H1 (cell line): ENCODE results near the gene PGAP2. TPM values are rescaled to one million over a fixed set of nuclear protein-coding genes. Genes with fewer than 3 reads are reported as not detected.
"Not testable (repeated sequence)": the region's sequence is repeated elsewhere in the genome, so short reads cannot be mapped to it uniquely, and the experiment has no call there.

Source experiments
- CTCF ChIA-PET: fragments of 300-600 bp; sonication (Branson Sonifier 250); formaldehyde crosslinking; loops from one replicate; lab custom pipeline; 2021; ENCODE audit not compliant: partially characterized antibody; lab: Charles Lee
- POLR2A ChIA-PET: fragments of 300-600 bp; sonication (Branson Sonifier 250); formaldehyde crosslinking; loops from one replicate; lab custom pipeline; 2021; ENCODE audit warnings: inconsistent platforms; ENCODE audit not compliant: partially characterized antibody; lab: Charles Lee
- DNase-seq, 2 experiments: peaks; one replicate each; pipeline versions ENCODE4 v3.0.0 to v3.0.0-alpha.2; 2010 to 2022; ENCODE audit warnings: low spot score in 2 of 2, low read depth in 1 of 2, mixed read lengths in 1 of 2
- FAIRE-seq: peaks from 2 replicates; lab custom pipeline; 2011; peaks lifted over from hg19 to GRCh38; lab: Jason Lieb, UNC
- H2AFZ ChIP-seq: 2 replicates; pipeline ENCODE4 v1.8.1; 2012; ENCODE audit warnings: low read length, inconsistent platforms
- H2AK5ac ChIP-seq: 2 replicates; pipeline ENCODE4 v1.6.1; 2013; ENCODE audit warnings: low read depth, low read length
- H2BK120ac ChIP-seq: replicated peaks from 2 replicates; pipeline ENCODE3; 2013; ENCODE audit warnings: low read depth, low read length, inconsistent platforms
- H2BK12ac ChIP-seq: 2 replicates; pipeline ENCODE4 v1.6.1; 2013; ENCODE audit warnings: low read depth, low read length
- H2BK15ac ChIP-seq: 2 replicates; pipeline ENCODE4 v1.6.1; 2013; ENCODE audit warnings: low read length
- H2BK20ac ChIP-seq: 2 replicates; pipeline ENCODE4 v1.6.1; 2013; ENCODE audit warnings: low read length
- H2BK5ac ChIP-seq: 2 replicates; pipeline ENCODE4 v1.6.1; 2013; ENCODE audit warnings: low read depth, low read length
- H3K14ac ChIP-seq: 2 replicates; pipeline ENCODE4 v1.6.1; 2013; ENCODE audit warnings: inconsistent platforms; ENCODE audit not compliant: insufficient read length
- H3K18ac ChIP-seq: 2 replicates; pipeline ENCODE4 v1.6.1; 2013; ENCODE audit warnings: low read length; ENCODE audit errors: extremely low read depth
- H3K23ac ChIP-seq: 2 replicates; pipeline ENCODE4 v1.6.1; 2013; ENCODE audit warnings: inconsistent platforms; ENCODE audit not compliant: insufficient read length
- H3K23me2 ChIP-seq: 2 replicates; pipeline ENCODE4 v1.6.1; 2013; ENCODE audit warnings: low read depth, low read length
- H3K27ac ChIP-seq: 2 replicates; pipeline ENCODE4 v1.6.1; 2011; ENCODE audit warnings: low read depth, low read length, inconsistent platforms
- H3K27me3 ChIP-seq, 4 experiments: replicated peaks in 1 of 4; 1 replicate in 1 of 4; 2 replicates in 3 of 4; pipeline versions ENCODE4 v1.6.1 to v1.8.1; 2011 to 2013; ENCODE audit warnings: low read length in 3 of 4, mild to moderate bottlenecking in 3 of 4, inconsistent platforms in 2 of 4, mixed read lengths in 2 of 4, moderate library complexity in 1 of 4; ENCODE audit not compliant: control insufficient read depth in 3 of 4, insufficient read depth in 3 of 4; ENCODE audit errors: extremely low read depth in 1 of 4
- H3K36me3 ChIP-seq, 4 experiments: 2 replicates each; pipeline versions ENCODE4 v1.6.1 to v1.8.1; 2011 to 2013; ENCODE audit warnings: mild to moderate bottlenecking in 4 of 4, low read length in 3 of 4, moderate library complexity in 2 of 4, control low read depth in 1 of 4, inconsistent platforms in 1 of 4; ENCODE audit not compliant: insufficient read depth in 4 of 4, control insufficient read depth in 2 of 4
- H3K4ac ChIP-seq: replicated peaks from 2 replicates; pipeline ENCODE3; 2013; ENCODE audit warnings: low read length, low read depth, mixed read lengths, inconsistent platforms; ENCODE audit not compliant: insufficient read length
- H3K4me1 ChIP-seq, 4 experiments: replicated peaks in 1 of 4; 1 replicate in 1 of 4; 2 replicates in 3 of 4; pipeline versions ENCODE4 v1.6.1 to v1.8.1; 2011 to 2013; ENCODE audit warnings: low read length in 3 of 4, inconsistent platforms in 2 of 4, mixed read lengths in 1 of 4; ENCODE audit not compliant: insufficient read depth in 4 of 4, control insufficient read depth in 3 of 4
- H3K4me2 ChIP-seq, 2 experiments: 2 replicates each; pipeline versions ENCODE4 v1.6.1 to v1.8.1; 2011 to 2013; ENCODE audit warnings: low read depth in 2 of 2, low read length in 2 of 2, control low read depth in 1 of 2, inconsistent platforms in 1 of 2, mild to moderate bottlenecking in 1 of 2; ENCODE audit not compliant: insufficient read depth in 1 of 2
- H3K4me3 ChIP-seq, 4 experiments: fragments of 200-600, 300-600 bp in 1 of 4; sonication (generic), shearing (Covaris generic), sonication (Bioruptor Twin) in 1 of 4; 2 replicates each; pipeline versions ENCODE4 v1.5.1 to v1.8.1; 2011 to 2016; ENCODE audit warnings: low read length in 4 of 4, low read depth in 3 of 4, control low read depth in 2 of 4, inconsistent platforms in 2 of 4, mild to moderate bottlenecking in 2 of 4, mixed read lengths in 1 of 4, moderate library complexity in 1 of 4; ENCODE audit not compliant: insufficient read depth in 2 of 4; ENCODE audit errors: extremely low read depth in 1 of 4
- H3K56ac ChIP-seq: replicated peaks from 2 replicates; pipeline ENCODE3; 2013; ENCODE audit warnings: low read depth, mild to moderate bottlenecking, mixed read lengths, low read length, inconsistent platforms; ENCODE audit not compliant: insufficient read length
- H3K79me1 ChIP-seq: 2 replicates; pipeline ENCODE4 v1.6.1; 2013; ENCODE audit warnings: low read depth, low read length, control low read depth
- H3K79me2 ChIP-seq, 2 experiments: 2 replicates each; pipeline versions ENCODE4 v1.6.1 to v1.8.1; 2012 to 2013; ENCODE audit warnings: low read length in 2 of 2, mild to moderate bottlenecking in 2 of 2, inconsistent platforms in 1 of 2; ENCODE audit not compliant: insufficient read depth in 2 of 2, control insufficient read depth in 1 of 2
- H3K9ac ChIP-seq, 4 experiments: replicated peaks in 1 of 4; 1 replicate in 1 of 4; 2 replicates in 3 of 4; pipeline versions ENCODE4 v1.6.1 to v1.8.1; 2011 to 2013; ENCODE audit warnings: low read depth in 3 of 4, low read length in 3 of 4, control low read depth in 2 of 4, mild to moderate bottlenecking in 2 of 4, moderate library complexity in 2 of 4, inconsistent platforms in 1 of 4; ENCODE audit errors: extremely low read depth in 1 of 4
- H3K9me3 ChIP-seq, 2 experiments: 2 replicates each; pipeline versions ENCODE4 v1.6.1 to v1.8.1; 2012 to 2013; ENCODE audit warnings: mild to moderate bottlenecking in 2 of 2, moderate library complexity in 2 of 2, control low read depth in 1 of 2, inconsistent platforms in 1 of 2, low read depth in 1 of 2, low read length in 1 of 2, mixed read lengths in 1 of 2; ENCODE audit not compliant: insufficient read depth in 2 of 2
- H4K20me1 ChIP-seq, 2 experiments: replicated peaks in 1 of 2; 2 replicates each; pipeline versions ENCODE3 to v1.8.1; 2011 to 2013; ENCODE audit warnings: inconsistent platforms in 2 of 2, low read length in 2 of 2, mild to moderate bottlenecking in 1 of 2; ENCODE audit not compliant: insufficient read depth in 2 of 2, control insufficient read depth in 1 of 2
- H4K5ac ChIP-seq: 2 replicates; pipeline ENCODE4 v1.6.1; 2013; ENCODE audit warnings: low read length, low read depth, mixed read lengths, inconsistent platforms; ENCODE audit not compliant: insufficient read length
- H4K8ac ChIP-seq: 2 replicates; pipeline ENCODE4 v1.8.0; 2013; ENCODE audit warnings: mild to moderate bottlenecking, moderate library complexity, low read length, inconsistent platforms; ENCODE audit not compliant: insufficient read depth; ENCODE audit errors: extremely low read depth
- H4K91ac ChIP-seq: replicated peaks from 2 replicates; pipeline ENCODE3; 2013; ENCODE audit warnings: low read length, mixed read lengths, inconsistent platforms; ENCODE audit not compliant: insufficient read length
- WGBS, 2 experiments: shearing (Covaris generic) in 1 of 2; methylation state at CpG; one replicate each; pipeline versions ENCODE4 v1.1.6 to v1.1.7; 2013 to 2015; ENCODE audit warnings: low lambda C conversion rate in 2 of 2, mixed read lengths in 2 of 2, inconsistent platforms in 1 of 2, low coverage in 1 of 2, missing lambda C conversion rate in 1 of 2; ENCODE audit not compliant: insufficient replicate concordance in 2 of 2, insufficient coverage in 1 of 2, insufficient read length in 1 of 2; ENCODE audit errors: extremely low coverage in 1 of 2, missing lambda C conversion rate in 1 of 2; 5-methylcytosine and 5-hydroxymethylcytosine counted together
- polyA plus RNA-seq, 7 experiments: library from polyadenylated mRNA; depleted of rRNA in 3 of 7; stranded (reverse) in 5 of 7; unstranded in 2 of 7; fragments of >200 nt in 5 of 7; fragments of 200-250 nt in 2 of 7; gene quantifications; 1 replicate in 5 of 7; 2 replicates in 1 of 7; 4 replicates in 1 of 7; pipeline versions ENCODE4 v1.2.1 to v1.2.3, GENCODE V29; 2011 to 2013; ENCODE audit warnings: missing spikeins in 2 of 7, mixed read lengths in 2 of 7
- total RNA-seq: library from RNA; stranded (reverse); fragmentation: NEBNext Ultra II Directional; extraction: Animal tissue kit (Norgen Biotek cat#: 25700); gene quantifications from 2 replicates; pipeline ENCODE4 v1.2.1, GENCODE V29; 2021

Gene PGAP2
- total and polyA plus RNA-seq, 2 of the 8 experiments (the other 6 are each of a cell fraction or from before 2014, with no cell fraction given), result 56.5 to 106 TPM

- H3K9me3 ChIP-seq, H3K36me3 ChIP-seq, H3K79me1 ChIP-seq, H3K4me3 ChIP-seq, FAIRE-seq, H3K56ac ChIP-seq, H3K18ac ChIP-seq, DNase-seq, H2BK20ac ChIP-seq, H3K4me1 ChIP-seq, H3K27ac ChIP-seq, H3K9ac ChIP-seq, H2BK15ac ChIP-seq, H2BK120ac ChIP-seq, H3K4ac ChIP-seq, H3K23me2 ChIP-seq, H3K4me2 ChIP-seq, H4K5ac ChIP-seq, H3K79me2 ChIP-seq, H2AK5ac ChIP-seq, H3K23ac ChIP-seq, H4K20me1 ChIP-seq, H3K14ac ChIP-seq, H2BK5ac ChIP-seq, H2BK12ac ChIP-seq, H2AFZ ChIP-seq, H3K27me3 ChIP-seq, H4K8ac ChIP-seq, H4K91ac ChIP-seq: not testable (repeated sequence)
- POLR2A ChIA-PET, result interaction anchor here (1.9 kb wide), 1 partner anchor 19 kb away, joined by 6 read pairs; no protein-coding TSS in a partner anchor
- CTCF ChIA-PET, result interaction anchor here (0.8 to 10.8 kb wide), 5 partner anchors 9 to 258 kb away, joined by 3 to 61 read pairs (median 3); partner anchors contain the start of gene RHOG
- 93% methylated on average over 5 of the region's 5 CpGs; no CpG with 5 or more reads in 1 of the 2 experiments for WGBS, 2 experiments
These were observed 6.5 kb downstream of the PGAP2 start for GRCh38 chr11:3814832-3815231.
